Measurements from ENCODE around the gene POLRMT. TPM values are rescaled to one million over a fixed set of nuclear protein-coding genes. Genes with fewer than 3 reads are reported as not detected.
"Not testable (repeated sequence)": the region's sequence is repeated elsewhere in the genome, so short reads cannot be mapped to it uniquely, and the experiment has no call there.

The POLRMT gene
- polyA plus RNA-seq, 4 donors = 55.8 to 68.1 (median 60.8) TPM

DNA sequence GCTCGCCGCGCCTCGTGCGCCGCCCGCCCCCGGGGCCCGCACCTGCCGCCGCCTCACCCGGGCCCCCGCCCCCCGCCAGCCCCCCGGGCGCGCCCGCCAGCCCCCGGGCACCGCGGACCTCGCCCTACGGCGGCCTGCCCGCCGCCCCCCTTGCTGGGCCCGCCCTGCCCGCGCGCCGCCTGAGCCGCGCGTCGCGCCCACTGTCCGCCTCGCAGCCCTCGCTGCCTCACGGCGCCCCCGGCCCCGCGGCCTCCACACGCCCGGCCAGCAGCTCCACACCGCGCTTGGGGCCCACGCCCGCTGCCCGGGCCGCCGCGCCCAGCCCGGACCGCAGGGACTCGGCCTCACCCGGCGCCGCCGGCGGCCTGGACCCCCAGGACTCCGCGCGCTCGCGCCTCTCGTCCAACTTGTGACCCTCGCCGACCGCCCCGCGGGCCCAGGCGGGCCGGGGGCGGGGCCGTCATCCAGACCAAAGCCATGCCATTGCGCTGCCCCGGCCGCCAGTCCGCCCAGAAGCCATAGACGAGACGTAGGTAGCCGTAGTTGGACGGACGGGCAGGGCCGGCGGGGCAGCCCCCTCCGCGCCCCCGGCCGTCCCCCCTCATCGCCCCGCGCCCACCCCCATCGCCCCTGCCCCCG lies 17.2 kb downstream of the POLRMT start:
- no peak for DNase-seq (ENCODE audit: low read depth in 4 of 4, low spot score in 2 of 4)

GRCh38 chr19:615619-616018 lies 17.7 kb downstream of the POLRMT start:
- no peak for DNase-seq (ENCODE audit: low read depth in 4 of 4, low spot score in 2 of 4)

GRCh38 chr19:613732-614567 lies 19.4 kb downstream of the POLRMT start:
- DNase-seq (ENCODE audit: low read depth in 4 of 4, low spot score in 2 of 4) = no peak

- no peak for DNase-seq (ENCODE audit: low read depth in 4 of 4, low spot score in 2 of 4)
Observed at GRCh38 chr19:612941-613340, 20.4 kb downstream of the POLRMT start.

DNA sequence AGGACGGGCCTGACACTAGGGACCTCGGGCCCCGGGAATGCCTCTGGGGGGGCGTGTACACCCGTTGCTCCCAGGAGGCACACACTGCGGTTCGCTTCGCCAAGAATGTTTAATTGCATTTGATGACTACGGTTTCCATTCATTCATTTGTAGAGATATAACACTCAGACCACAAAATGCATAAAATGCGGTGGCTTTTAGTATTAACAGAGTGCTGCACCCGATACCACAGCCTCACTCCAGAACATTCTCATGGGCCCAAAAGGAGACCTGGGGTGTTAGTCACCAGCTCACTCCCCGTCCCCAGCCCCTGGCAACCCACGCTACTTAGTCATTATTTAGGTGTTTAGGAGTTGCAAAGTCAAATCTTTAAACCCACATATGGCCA lies 21.9 kb downstream of the POLRMT start:
- no peak for DNase-seq (ENCODE audit: low read depth in 4 of 4, low spot score in 2 of 4)

- no peak for DNase-seq (ENCODE audit: low read depth in 4 of 4, low spot score in 2 of 4)
Observed at GRCh38 chr19:610801-611480, 22.4 kb downstream of the POLRMT start.

DNA sequence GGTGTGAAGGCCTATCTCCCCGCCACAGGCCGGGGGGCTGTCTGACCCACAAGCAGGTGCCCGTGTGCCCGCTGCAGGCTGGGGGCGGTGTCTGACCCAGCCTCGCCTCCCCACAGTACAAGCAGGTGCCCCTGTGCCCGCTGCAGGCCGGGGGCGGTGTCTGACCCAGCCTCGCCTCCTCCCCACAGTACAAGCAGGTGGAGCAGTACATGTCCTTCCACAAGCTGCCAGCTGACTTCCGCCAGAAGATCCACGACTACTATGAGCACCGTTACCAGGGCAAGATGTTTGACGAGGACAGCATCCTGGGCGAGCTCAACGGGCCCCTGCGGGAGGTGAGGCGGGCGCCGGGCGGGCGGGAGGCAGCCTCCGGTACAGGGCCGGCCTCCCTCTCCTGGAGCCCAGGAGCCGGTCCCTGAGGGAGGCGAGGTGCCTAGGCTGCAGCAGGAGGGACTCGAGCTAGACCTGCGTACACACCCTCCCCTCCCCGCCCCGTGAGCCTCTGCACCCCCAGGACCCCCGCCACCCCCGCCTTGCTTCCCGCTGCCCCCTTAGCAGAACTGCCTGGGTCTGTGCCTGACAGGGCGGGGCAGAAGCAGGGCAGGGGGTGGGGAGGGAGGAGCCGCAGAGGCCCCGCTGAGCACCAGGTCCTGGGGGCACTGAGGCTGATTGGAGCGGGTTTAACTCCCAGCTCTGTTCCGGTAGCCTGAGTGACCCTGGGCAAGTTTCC lies 23.1 kb downstream of the POLRMT start:
- DNase-seq (ENCODE audit: low read depth in 4 of 4, low spot score in 2 of 4) = no peak

DNA sequence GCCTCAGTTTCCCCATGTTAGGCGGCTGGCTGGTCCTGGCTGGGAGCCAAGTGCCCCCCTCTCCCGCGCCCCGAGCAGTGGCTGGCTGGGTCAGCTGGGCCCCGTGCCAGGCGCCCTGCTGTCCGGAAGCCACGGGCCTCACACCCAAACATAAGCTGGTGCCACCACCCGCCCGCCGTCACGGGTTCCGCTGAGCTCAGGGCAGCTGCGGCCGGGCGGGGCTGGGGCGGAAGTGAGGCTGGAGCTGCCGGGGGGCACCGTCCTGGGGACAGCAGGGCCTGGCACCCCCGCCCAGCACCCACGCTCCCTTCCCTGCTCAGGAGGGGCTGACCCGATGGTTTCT lies 24.4 kb downstream of the POLRMT start:
- DNase-seq (ENCODE audit: low read depth in 4 of 4, low spot score in 2 of 4) = no peak

GRCh38 chr19:608155-609003 lies 25.0 kb downstream of the POLRMT start:
- no peak for DNase-seq (ENCODE audit: low read depth in 4 of 4, low spot score in 2 of 4)

DNA sequence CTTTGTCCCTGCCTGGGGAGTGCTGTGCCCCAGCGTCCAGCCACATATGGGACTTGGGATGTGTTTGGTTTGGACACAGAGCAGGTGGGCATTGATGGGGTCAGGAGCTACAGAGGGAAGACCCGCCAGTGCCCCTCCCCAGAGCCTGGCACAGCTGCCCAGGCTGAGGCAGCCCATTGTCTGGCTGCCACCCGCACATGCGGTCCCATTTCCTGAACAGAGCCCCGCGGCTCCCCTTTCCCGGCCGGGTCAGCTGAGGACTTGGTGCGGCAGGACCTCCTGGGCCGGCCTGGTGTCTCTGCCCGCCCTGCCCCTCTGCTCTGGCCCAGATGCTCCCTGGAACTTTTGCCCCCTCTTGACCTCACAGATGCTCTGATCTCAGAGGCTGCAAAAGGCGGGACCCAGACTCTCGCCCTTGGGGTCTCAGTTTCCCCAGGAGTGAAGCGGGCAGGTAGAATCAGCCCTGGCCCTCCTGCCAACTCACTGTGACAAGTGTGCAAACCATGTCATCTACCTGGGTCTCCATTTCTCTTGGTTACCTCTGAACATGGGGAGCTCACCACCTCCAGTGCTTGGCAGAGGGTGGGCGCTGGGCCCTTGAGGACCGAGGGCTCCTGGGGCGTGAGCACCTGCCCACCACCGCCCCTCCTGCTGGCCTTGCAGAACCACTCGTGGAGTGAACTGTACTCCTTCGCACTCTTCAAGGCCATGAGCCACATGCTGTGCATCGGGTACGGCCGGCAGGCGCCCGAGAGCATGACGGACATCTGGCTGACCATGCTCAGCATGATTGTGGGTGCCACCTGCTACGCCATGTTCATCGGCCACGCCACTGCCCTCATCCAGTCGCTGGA lies 25.8 kb downstream of the POLRMT start:
- no peak for DNase-seq (ENCODE audit: low read depth in 4 of 4, low spot score in 2 of 4)

DNA sequence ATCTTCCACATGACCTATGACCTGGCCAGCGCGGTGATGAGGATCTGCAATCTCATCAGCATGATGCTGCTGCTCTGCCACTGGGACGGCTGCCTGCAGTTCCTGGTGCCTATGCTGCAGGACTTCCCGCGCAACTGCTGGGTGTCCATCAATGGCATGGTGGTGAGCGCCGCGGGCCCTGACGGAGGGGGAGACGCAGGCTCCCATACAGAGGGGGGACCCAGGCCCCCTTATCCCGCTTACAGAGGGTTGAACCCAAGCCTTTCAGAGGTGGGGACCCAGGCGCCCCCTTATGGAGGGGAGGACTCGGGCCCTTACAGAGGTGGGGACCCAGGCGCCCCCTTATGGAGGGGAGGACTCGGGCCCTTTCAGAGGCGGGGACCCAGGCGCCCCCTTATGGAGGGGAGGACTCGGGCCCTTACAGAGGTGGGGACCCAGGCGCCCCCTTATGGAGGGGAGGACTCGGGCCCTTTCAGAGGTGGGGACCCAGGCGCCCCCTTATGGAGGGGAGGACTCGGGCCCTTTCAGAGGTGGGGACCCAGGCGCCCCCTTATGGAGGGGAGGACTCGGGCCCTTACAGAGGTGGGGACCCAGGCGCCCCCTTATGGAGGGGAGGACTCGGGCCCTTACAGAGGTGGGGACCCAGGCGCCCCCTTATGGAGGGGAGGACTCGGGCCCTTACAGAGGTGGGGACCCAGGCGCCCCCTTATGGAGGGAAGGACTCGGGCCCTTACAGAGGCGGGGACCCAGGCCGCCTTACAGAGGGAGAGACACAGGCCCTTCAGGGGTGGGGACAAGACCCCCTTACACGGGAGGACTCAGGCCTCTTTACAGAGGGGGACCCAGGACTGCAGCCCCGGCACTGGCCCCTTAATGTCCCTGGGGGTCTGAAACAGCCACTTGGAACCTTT lies 28.0 kb downstream of the POLRMT start:
- not testable (repeated sequence) for DNase-seq (ENCODE audit: low read depth in 4 of 4, low spot score in 2 of 4)

DNA sequence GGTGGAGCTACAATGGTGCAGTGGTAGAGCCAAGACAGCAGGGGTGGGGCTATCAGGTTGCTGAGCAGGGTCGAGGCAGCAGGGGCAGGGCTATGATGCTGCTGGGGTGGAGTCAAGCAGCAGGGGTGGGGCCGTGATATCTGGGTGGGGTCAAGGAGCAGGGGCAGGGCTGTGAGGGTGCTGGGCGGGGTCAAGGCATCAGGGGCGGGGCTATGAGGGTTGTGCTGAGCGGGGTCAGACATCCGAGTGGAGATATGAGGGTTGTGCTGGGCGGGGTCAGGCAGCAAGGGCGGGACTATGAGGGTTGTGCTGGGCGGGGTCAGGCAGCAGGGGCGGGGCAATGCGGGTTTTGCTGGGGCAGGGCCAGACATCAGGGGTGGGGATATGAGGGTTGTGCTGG lies 29.0 kb downstream of the POLRMT start:
- DNase-seq (ENCODE audit: low read depth in 4 of 4, low spot score in 2 of 4) = no peak

GRCh38 chr19:603779-604178 lies 29.6 kb downstream of the POLRMT start:
- not testable (repeated sequence) for DNase-seq (ENCODE audit: low read depth in 4 of 4, low spot score in 2 of 4)

- DNase-seq (ENCODE audit: low read depth in 4 of 4, low spot score in 2 of 4) = not testable (repeated sequence)
Observed at GRCh38 chr19:603302-603639, 30.1 kb downstream of the POLRMT start.

- DNase-seq (ENCODE audit: low read depth in 4 of 4, low spot score in 2 of 4) = no peak
Observed at GRCh38 chr19:602391-603301, 30.7 kb downstream of the POLRMT start.

- DNase-seq (ENCODE audit: low read depth in 4 of 4, low spot score in 2 of 4) = no peak
Observed at GRCh38 chr19:601790-602189, 31.5 kb downstream of the POLRMT start.

- no peak for DNase-seq (ENCODE audit: low read depth in 4 of 4, low spot score in 2 of 4)
Observed at GRCh38 chr19:601310-601709, 32.0 kb downstream of the POLRMT start.
